ENCODE measurements around the gene ZDHHC21. TPM values are rescaled to one million over a fixed set of nuclear protein-coding genes. Genes with fewer than 3 reads are reported as not detected.
A peak's percentile ranks its signal among the peaks of the same experiment; 100 is the strongest.

Gene ZDHHC21
- total and polyA plus RNA-seq, 9 of the 15 experiments (the other 6 are each of a cell fraction or from before 2014, with no cell fraction given) = 0.10 to 1.9 (median 1.00) TPM

DNA sequence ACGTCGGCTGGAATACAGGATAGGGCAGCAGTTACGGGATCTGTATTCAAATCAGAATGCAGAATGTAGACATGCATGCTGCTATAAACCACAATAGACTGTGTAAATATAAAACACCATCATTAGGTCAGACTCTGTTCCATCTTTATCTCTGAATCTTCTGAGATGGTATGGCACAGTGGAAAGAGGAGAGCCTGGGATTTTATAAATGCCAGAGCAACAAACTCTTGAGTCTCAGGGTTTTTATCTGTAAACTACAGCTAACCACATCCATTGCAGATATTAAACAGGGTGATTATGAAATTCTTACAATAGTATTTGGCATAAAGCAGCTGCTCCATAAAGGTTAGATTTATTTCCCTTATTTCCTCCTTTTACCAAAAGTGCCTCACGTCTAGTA, 108.7 kb downstream of the ZDHHC21 start:
- no peak for TF ChIP-seq ZNF232 (CRISPR knock-in tag; IDR thresholded peaks at IDR 0.05)
- no peak for TF ChIP-seq PCBP1 (IDR thresholded peaks at IDR 0.05; ENCODE audit: low read depth, low read length, poor library complexity, severe bottlenecking)
- TF ChIP-seq, protein P1, sequence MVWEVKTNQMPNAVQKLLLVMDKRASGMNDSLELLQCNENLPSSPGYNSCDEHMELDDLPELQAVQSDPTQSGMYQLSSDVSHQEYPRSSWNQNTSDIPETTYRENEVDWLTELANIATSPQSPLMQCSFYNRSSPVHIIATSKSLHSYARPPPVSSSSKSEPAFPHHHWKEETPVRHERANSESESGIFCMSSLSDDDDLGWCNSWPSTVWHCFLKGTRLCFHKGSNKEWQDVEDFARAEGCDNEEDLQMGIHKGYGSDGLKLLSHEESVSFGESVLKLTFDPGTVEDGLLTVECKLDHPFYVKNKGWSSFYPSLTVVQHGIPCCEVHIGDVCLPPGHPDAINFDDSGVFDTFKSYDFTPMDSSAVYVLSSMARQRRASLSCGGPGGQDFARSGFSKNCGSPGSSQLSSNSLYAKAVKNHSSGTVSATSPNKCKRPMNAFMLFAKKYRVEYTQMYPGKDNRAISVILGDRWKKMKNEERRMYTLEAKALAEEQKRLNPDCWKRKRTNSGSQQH (CRISPR knock-in tag; IDR thresholded peaks at IDR 0.05) = no peak
- no peak for TF ChIP-seq DPF2 (IDR thresholded peaks at IDR 0.05)
- no peak overlapping the region for H3K27ac ChIP-seq (ENCODE audit: extremely low read depth, low read depth, low read length)
- WGBS (ENCODE audit: insufficient coverage, low coverage, missing lambda C conversion rate) = 13% methylated on average over 4 of the region's 4 CpGs
- H3K36me3 ChIP-seq (ENCODE audit: control insufficient read depth, insufficient read depth, low read length) = no peaks in the 10 kb centered on the region
- H3K4me1 ChIP-seq (replicated peaks in 1 of 2; ENCODE audit: control insufficient read depth in 2 of 2, insufficient read depth in 2 of 2, low read length in 2 of 2) = no peaks in the 10 kb centered on the region
- ChIA-PET POLR2A (no interaction called here), CTCF (ENCODE audit: low intra/inter-chr PET ratio) (no interaction called here)
- H3K9me3 ChIP-seq (replicated peaks; ENCODE audit: control insufficient read depth, insufficient read depth, low read depth, low read length) = no peaks in the 10 kb centered on the region; the same call in 1 of the 2 replicates
- H3K79me2 ChIP-seq (ENCODE audit: control insufficient read depth, insufficient read depth, low read length) = no peaks in the 10 kb centered on the region
- H3K9me1 ChIP-seq (ENCODE audit: control insufficient read depth, insufficient read depth, low read length) = no peaks in the 10 kb centered on the region
- intact Hi-C loops (cut with micrococcal nuclease) (no loop called here), in situ Hi-C loops (cut with MboI) (no loop called here)
- no peak for FAIRE-seq
- no peak overlapping the region for H2AFZ ChIP-seq (ENCODE audit: low read depth, low read length)
- no peak for ATAC-seq
- no peak for DNase-seq (ENCODE audit: extremely low read depth in 1 of 4, low spot score in 3 of 4)
- no peak overlapping the region for H3K9ac ChIP-seq (ENCODE audit: insufficient read depth in 1 of 2, low read depth in 2 of 2, low read length in 2 of 2)
- H3K4me3 ChIP-seq = no peak overlapping the region
- no peak overlapping the region for H3K4me2 ChIP-seq (ENCODE audit: insufficient read depth, low read length)
- no peaks in the 10 kb centered on the region for H4K20me1 ChIP-seq (replicated peaks; ENCODE audit: control insufficient read depth, insufficient read depth, low read length)
- no peaks in the 10 kb centered on the region for H3K27me3 ChIP-seq (ENCODE audit: control insufficient read depth in 2 of 2, insufficient read depth in 2 of 2, low read length in 2 of 2)
- no TSS peak for BruUV-seq (replicated peaks)

DNA sequence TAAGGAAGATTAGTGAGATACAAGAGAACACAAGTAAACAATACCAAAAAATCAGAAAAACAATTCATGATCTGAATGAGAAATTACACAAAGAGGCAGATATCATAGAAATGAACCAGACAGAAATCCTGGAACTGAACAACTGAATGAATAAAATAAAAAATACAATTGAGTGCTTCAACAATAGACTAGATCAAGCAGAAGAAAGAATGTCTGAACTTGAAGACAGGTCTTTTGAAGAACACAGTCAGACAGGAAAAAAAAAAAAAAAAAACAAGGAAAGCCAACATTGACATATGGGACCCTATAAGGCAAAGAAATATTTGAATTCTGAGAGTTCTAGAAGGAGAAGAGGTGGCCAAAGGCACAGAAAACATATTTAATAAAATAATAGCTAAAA, 115.2 kb downstream of the ZDHHC21 start:
- H3K9ac ChIP-seq (ENCODE audit: insufficient read depth in 1 of 2, low read depth in 2 of 2, low read length in 2 of 2) = no peak overlapping the region
- no peak overlapping the region for H3K4me2 ChIP-seq (ENCODE audit: insufficient read depth, low read length)
- intact Hi-C loops (cut with micrococcal nuclease) (no loop called here), in situ Hi-C loops (cut with MboI) (no loop called here)
- no peaks in the 10 kb centered on the region for H4K20me1 ChIP-seq (replicated peaks; ENCODE audit: control insufficient read depth, insufficient read depth, low read length)
- peaks cover 2% of the 10 kb centered on the region for H3K9me3 ChIP-seq (replicated peaks; ENCODE audit: control insufficient read depth, insufficient read depth, low read depth, low read length)
- no peaks in the 10 kb centered on the region for H3K27me3 ChIP-seq (ENCODE audit: control insufficient read depth in 2 of 2, insufficient read depth in 2 of 2, low read length in 2 of 2)
- no peaks in the 10 kb centered on the region for H3K9me1 ChIP-seq (ENCODE audit: control insufficient read depth, insufficient read depth, low read length)
- BruUV-seq (replicated peaks) = no TSS peak
- POLR2A ChIA-PET = no interaction called here
- DNase-seq (ENCODE audit: extremely low read depth in 1 of 4, low spot score in 3 of 4) (no peak), FAIRE-seq (no peak), ATAC-seq (no peak)
- no peak overlapping the region for H2AFZ ChIP-seq (ENCODE audit: low read depth, low read length)
- no peaks in the 10 kb centered on the region for H3K79me2 ChIP-seq (ENCODE audit: control insufficient read depth, insufficient read depth, low read length)
- no peaks in the 10 kb centered on the region for H3K4me1 ChIP-seq (replicated peaks in 1 of 2; ENCODE audit: control insufficient read depth in 2 of 2, insufficient read depth in 2 of 2, low read length in 2 of 2)
- H3K27ac ChIP-seq (ENCODE audit: extremely low read depth, low read depth, low read length) = no peak overlapping the region
- CTCF ChIA-PET (ENCODE audit: low intra/inter-chr PET ratio) = no interaction called here
- H3K36me3 ChIP-seq (ENCODE audit: control insufficient read depth, insufficient read depth, low read length) = no peaks in the 10 kb centered on the region
- H3K4me3 ChIP-seq = no peak overlapping the region
- TF ChIP-seq ZNF384 (IDR thresholded peaks at IDR 0.05; ENCODE audit: low read depth, low read length) (no peak), NUFIP1 (IDR thresholded peaks at IDR 0.05; ENCODE audit: partially characterized antibody) (no peak), TRIM28 (IDR thresholded peaks at IDR 0.05) (peak; percentile 94), MTA1 (IDR thresholded peaks at IDR 0.05; ENCODE audit: borderline replicate concordance) (no peak), SUPT5H (IDR thresholded peaks at IDR 0.05) (no peak), SMARCA5 (IDR thresholded peaks at IDR 0.05) (no peak), ZFP30 (CRISPR knock-in tag; IDR thresholded peaks at IDR 0.05; ENCODE audit: borderline replicate concordance) (no peak; the same call in 1 of the 2 replicates), CBX3 (IDR thresholded peaks at IDR 0.05; ENCODE audit: borderline replicate concordance in 1 of 2, low read length in 2 of 2) (peak in 1 of 2 experiments; percentile 48; a peak in 1 of 3 replicates), ZFPM2 (CRISPR knock-in tag; IDR thresholded peaks at IDR 0.05) (no peak)
- TF ChIP-seq, protein P2, sequence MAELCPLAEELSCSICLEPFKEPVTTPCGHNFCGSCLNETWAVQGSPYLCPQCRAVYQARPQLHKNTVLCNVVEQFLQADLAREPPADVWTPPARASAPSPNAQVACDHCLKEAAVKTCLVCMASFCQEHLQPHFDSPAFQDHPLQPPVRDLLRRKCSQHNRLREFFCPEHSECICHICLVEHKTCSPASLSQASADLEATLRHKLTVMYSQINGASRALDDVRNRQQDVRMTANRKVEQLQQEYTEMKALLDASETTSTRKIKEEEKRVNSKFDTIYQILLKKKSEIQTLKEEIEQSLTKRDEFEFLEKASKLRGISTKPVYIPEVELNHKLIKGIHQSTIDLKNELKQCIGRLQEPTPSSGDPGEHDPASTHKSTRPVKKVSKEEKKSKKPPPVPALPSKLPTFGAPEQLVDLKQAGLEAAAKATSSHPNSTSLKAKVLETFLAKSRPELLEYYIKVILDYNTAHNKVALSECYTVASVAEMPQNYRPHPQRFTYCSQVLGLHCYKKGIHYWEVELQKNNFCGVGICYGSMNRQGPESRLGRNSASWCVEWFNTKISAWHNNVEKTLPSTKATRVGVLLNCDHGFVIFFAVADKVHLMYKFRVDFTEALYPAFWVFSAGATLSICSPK (IDR thresholded peaks at IDR 0.05; ENCODE audit: borderline replicate concordance) = no peak
- TF ChIP-seq, protein P3, sequence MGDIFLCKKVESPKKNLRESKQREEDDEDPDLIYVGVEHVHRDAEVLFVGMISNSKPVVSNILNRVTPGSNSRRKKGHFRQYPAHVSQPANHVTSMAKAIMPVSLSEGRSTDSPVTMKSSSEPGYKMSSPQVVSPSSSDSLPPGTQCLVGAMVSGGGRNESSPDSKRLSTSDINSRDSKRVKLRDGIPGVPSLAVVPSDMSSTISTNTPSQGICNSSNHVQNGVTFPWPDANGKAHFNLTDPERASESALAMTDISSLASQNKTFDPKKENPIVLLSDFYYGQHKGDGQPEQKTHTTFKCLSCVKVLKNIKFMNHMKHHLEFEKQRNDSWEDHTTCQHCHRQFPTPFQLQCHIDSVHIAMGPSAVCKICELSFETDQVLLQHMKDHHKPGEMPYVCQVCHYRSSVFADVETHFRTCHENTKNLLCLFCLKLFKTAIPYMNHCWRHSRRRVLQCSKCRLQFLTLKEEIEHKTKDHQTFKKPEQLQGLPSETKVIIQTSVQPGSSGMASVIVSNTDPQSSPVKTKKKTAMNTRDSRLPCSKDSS (IDR thresholded peaks at IDR 0.05; ENCODE audit: low read depth, partially characterized antibody) = peak; percentile 28

Data from K562 (cell line).